Peyer's patch (tissue), 4 donors: ENCODE measurements around the gene MYL7.

Experiments
- CTCF ChIP-seq, 6 experiments: fragments of 450-650 bp in 4 of 6; fragments of 200-600 bp in 2 of 6; sonication (generic) in 1 of 6; IDR thresholded peaks; one replicate each; pipeline ENCODE4 v1.5.1; 2017 to 2019; ENCODE audit warnings: antibody characterized with exemption in 6 of 6, mild to moderate bottlenecking in 3 of 6, moderate library complexity in 1 of 6
- POLR2A ChIP-seq, 2 donors: fragments of 450-650 bp; IDR thresholded peaks; one replicate each; pipeline ENCODE4 v1.5.1; 2017; ENCODE audit warnings: antibody characterized with exemption in 2 of 2, mild to moderate bottlenecking in 2 of 2, moderate library complexity in 2 of 2

GRCh38 chr7:44104860-44105771 is 36.0 kb downstream of the MYL7 start:
- TF ChIP-seq POLR2A (IDR thresholded peaks at IDR 0.05) = no peak
- TF ChIP-seq CTCF (IDR thresholded peaks at IDR 0.05) = no peak
